GM13977 (cell line): ENCODE measurements around the gene DMD.

Experiments
- DNase-seq: peaks from one replicate; pipeline ENCODE4 v3.0.0; 2012; ENCODE audit warnings: low spot score
- CTCF ChIP-seq: IDR thresholded peaks from 2 replicates; pipeline ENCODE4 v1.5.1; 2012; ENCODE audit warnings: mild to moderate bottlenecking, control low read depth; ENCODE audit not compliant: insufficient read depth; ENCODE audit errors: extremely low read depth, missing control alignments
- in situ Hi-C: fragments of 300-500 bp; cut with MboI; formaldehyde crosslinking; loops from one replicate; pipeline ENCODE4 v1.12.0; 2022; ENCODE audit warnings: low sequenced_read_pairs, low pct_unique_long_range_greater_than_20kb, mixed read lengths, inconsistent platforms; ENCODE audit not compliant: unreplicated experiment

DMD gene

GRCh38 chrX:32966821-32967355, 244.5 kb downstream of the DMD start:
- TF ChIP-seq CTCF = no peak
- in situ Hi-C loops = no loop called here
- no peak for DNase-seq

- in situ Hi-C loops = no loop called here
- no peak for DNase-seq
- TF ChIP-seq CTCF = no peak
These were observed 257.2 kb downstream of the DMD start for GRCh38 chrX:32954125-32954524.

GRCh38 chrX:32948130-32948529, 263.2 kb downstream of the DMD start:
- no peak for TF ChIP-seq CTCF
- no peak for DNase-seq
- in situ Hi-C loops = no loop called here

GRCh38 chrX:32937043-32937442, 274.3 kb downstream of the DMD start:
- no peak for TF ChIP-seq CTCF
- no peak for DNase-seq

GRCh38 chrX:32933548-32933947, 277.8 kb downstream of the DMD start:
- in situ Hi-C loops = no loop called here
- DNase-seq = no peak
- TF ChIP-seq CTCF = no peak

More at GRCh38 chrX:32937043-32937442, 274.3 kb downstream of the DMD start:
- in situ Hi-C loops = no loop called here

GRCh38 chrX:32929040-32929439, 282.3 kb downstream of the DMD start:
- no peak for DNase-seq
- in situ Hi-C loops = no loop called here
- no peak for TF ChIP-seq CTCF

GRCh38 chrX:32896088-32896487, 315.3 kb downstream of the DMD start:
- in situ Hi-C loops = no loop called here
- TF ChIP-seq CTCF = no peak
- DNase-seq = no peak
